HG02943 (cell line): ENCODE data around the gene F13B.
"Not testable (repeated sequence)": the region's sequence is repeated elsewhere in the genome, so short reads cannot be mapped to it uniquely, and the experiment has no call there.

Source experiments
- ATAC-seq: cut with Tn5 transposase; IDR thresholded peaks from one replicate; pipeline ENCODE4 v1.9.1; 2021; ENCODE audit warnings: mild to moderate bottlenecking, low read depth, moderate library complexity; ENCODE audit not compliant: unreplicated experiment

The F13B gene, protein sequence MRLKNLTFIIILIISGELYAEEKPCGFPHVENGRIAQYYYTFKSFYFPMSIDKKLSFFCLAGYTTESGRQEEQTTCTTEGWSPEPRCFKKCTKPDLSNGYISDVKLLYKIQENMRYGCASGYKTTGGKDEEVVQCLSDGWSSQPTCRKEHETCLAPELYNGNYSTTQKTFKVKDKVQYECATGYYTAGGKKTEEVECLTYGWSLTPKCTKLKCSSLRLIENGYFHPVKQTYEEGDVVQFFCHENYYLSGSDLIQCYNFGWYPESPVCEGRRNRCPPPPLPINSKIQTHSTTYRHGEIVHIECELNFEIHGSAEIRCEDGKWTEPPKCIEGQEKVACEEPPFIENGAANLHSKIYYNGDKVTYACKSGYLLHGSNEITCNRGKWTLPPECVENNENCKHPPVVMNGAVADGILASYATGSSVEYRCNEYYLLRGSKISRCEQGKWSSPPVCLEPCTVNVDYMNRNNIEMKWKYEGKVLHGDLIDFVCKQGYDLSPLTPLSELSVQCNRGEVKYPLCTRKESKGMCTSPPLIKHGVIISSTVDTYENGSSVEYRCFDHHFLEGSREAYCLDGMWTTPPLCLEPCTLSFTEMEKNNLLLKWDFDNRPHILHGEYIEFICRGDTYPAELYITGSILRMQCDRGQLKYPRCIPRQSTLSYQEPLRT

GRCh38 chr1:197066719-197067456 is at the start of gene F13B:
Gene F13B, minus strand, starts transcription at chr1:197067260. Its CDS starts 37 bp downstream, at chr1:197067223.
- no peak for ATAC-seq

DNA sequence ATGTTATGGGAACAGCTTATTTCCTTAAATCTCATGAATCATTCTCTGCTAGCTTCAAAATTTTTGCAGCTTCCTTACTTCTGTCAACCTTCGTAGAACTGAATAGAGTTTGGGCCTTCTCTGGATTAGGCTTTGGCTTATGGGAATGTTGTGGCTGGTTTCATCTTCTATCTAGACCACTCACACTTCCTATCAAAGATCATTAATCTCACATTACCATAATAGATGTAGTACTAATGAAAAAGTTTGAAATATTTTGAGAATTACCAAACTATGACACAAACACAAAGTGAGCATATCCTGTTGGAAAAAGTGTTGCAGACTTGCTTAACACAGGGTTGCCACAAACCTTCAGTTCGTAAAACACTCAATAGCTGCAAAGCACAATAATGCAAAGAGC is 49.1 kb upstream of the F13B start:
- no peak for ATAC-seq

- no peak for ATAC-seq
Measured at GRCh38 chr1:197106869-197107268, 39.8 kb upstream of the F13B start.

DNA sequence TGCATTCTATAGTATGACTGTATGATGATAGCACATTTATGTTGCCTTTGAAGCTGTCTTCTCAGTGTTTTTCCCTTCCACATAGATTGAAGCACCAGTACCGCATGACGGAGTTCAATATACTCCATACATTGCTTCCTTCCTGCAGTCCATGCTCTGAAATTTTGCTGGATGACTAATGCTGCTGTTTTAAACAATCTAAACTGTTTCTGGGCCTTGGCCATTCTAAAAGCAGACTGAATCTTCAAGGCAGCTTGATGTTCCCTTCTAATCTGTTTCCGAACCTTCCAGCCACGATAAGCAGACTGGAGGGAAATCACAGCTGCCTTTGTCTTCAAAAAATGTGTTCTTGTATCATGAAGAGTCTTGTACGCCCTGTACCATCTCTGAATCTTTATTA is 36.2 kb upstream of the F13B start:
- ATAC-seq, result no peak

- ATAC-seq, result no peak
Measured at GRCh38 chr1:197101978-197102377, 34.9 kb upstream of the F13B start.

- no peak for ATAC-seq
Measured at GRCh38 chr1:197100677-197101076, 33.6 kb upstream of the F13B start.

GRCh38 chr1:197099444-197099843 is 32.4 kb upstream of the F13B start:
- no peak for ATAC-seq

DNA sequence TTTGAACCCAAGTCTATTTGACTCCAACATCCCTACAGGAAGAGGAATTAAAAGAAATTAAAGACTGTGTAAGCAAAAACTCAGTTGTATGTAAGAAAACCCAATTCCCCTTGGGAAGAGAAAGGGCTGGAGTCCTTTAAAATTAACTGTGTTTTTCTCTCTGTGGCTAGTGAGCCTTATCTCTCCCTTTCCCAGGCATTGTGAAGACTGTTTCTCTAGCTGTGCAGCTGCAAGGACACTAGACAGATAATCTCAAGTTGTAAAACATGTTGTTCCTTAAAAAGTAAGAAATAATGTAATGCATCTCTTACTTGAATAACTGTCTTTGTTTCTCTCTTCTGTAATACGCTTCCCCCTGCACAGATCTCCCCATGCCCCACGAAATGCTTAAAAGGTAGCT is 29.9 kb upstream of the F13B start:
- not testable (repeated sequence) for ATAC-seq

GRCh38 chr1:197096137-197096536 is 29.1 kb upstream of the F13B start:
- no peak for ATAC-seq

DNA sequence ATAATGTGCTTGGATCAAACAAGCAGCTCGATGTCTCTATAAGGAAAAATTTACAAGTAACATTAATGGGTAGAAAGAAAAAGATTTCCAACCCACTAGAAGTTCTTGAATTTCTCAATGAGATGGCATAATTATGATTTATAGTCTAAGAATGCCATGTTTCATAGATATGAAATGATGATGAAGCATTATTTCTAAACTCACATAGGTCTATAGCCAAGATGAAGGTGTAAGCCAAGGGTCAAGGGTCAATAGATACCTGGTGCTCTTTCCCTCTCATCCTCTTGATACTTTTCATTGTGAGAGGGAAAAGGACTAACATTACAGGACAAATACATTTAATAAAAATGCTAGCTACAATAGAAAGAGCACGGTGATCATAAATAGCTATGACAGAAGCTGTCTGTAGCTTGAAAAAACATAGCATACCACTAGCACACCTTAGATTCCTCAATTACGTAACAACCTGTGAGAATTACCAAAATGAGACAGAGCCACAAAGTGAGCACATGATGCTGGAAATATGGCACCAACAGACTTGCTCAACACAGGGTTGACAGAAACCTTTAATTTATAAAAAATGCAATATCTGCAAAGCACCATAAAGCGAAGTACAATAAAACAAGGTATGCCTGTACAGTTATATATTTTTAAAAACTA is 26.3 kb upstream of the F13B start:
- no peak for ATAC-seq

DNA sequence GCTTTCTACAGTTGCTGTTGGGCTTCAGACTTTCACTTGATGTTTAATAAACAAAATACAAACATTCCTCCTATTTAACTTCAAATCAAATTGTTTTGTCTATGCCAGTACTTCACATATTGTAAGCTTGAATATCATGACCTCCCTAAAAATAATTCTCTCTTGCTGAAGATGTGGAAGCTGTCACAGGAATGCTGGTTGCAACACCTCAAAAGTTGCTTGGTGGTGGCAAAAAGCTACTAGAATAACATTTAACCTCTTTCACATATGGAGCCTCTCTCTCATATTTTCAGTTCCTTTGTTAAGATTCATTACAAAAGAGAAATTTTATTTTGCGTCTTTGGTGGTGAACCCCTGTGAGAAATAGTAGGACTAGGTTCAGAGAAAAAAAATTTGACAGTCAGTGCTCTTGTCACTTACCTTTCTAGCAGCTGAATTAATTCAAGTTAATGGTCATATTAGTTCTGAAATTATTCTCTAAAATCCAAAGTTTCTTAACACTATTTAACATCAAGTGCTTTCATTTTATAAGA is 25.5 kb upstream of the F13B start:
- ATAC-seq, result no peak

DNA sequence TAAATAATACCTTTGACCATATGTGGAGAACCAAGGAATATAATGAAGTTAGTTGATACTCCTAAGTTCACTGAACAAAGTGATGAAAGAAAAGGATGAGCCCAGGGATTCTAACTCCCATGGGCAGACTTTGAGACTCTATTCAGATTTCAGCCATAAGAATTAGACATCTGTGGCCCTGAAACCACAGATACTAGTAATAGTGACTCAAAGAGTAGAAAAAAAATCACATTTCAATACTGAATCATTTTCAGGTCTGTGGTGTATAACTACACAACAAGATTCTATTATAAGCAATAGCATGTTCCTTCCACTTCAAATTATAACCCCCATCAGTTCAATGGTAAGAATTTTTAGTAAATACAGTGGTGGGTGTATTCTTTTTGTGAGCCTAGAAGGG is 16.4 kb upstream of the F13B start:
- no peak for ATAC-seq

GRCh38 chr1:197081117-197081753 is 14.2 kb upstream of the F13B start:
- ATAC-seq, result no peak

GRCh38 chr1:197080323-197080722 is 13.3 kb upstream of the F13B start:
- no peak for ATAC-seq

GRCh38 chr1:197076585-197076984 is 9.5 kb upstream of the F13B start:
- ATAC-seq, result no peak

DNA sequence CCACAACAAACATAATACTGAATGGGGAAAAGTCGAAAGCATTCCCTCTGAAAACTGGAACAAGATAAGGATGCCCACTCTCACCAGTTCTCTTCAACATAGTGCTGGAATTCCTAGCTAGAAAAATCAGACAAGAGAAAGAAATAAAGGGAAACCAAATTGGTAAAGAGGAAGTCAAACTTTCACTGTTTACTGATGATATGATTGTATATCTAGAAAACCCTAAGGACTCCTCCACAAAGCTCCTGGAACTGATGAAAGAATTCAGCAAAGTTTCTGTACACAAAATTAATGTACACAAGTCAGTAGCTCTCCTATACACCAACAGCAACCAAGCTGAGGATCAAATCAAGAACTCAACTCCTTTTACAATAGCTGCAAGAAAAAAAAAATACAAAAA is 6.9 kb upstream of the F13B start:
- ATAC-seq, result no peak

DNA sequence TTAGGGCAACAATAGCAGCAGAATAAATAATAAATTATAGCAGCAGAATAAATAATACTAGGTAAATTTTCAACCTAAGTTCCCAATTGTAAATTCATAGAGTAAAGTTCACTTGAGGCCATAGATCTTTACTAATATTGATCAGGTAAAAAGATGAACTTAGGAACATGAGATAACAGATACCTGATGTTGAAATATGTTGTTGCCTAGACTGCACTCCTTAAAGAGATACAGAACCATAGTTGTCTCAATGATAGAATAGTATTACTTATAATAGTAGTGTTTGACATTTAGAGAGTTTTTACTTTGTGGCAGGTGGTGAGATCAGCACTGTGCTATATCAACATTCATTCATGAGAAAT is 378 bp upstream of the F13B start:
- ATAC-seq, result no peak

GRCh38 chr1:197066277-197066676 is 783 bp downstream of the F13B start:
- no peak for ATAC-seq

GRCh38 chr1:197065559-197065958 is 1.5 kb downstream of the F13B start:
- ATAC-seq, result no peak

DNA sequence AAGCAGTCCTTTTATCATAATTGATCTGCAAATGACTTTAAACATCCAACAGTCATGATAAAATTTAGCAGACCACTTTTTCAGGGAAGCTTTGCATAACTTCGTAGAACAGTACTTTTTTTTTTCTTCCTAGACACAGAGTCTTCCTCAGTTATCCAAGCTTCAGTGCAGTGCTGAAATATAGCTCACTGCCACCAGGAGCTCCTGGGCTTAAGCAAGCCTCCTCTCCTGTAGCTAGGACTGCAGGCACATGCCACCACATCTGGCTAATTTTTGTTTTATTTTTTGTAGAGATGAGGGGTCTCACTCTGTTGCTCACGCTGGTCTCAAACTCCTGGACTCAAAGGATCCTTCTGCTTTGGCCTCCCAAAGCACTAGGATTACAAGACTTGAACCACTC is 3.8 kb downstream of the F13B start:
- no peak for ATAC-seq
